ENCODE results near the gene FREM1. TPM values are rescaled to one million over a fixed set of nuclear protein-coding genes. Genes with fewer than 3 reads are reported as not detected.

FREM1 gene
- total and polyA plus RNA-seq, 4 donors: 6.9 to 18.9 (median 14.6) TPM

GRCh38 chr9:14891332-14891731 is 18.9 kb downstream of the FREM1 start:
- Histone ChIP-seq H3K27me3 (ENCODE audit: control insufficient read depth in 1 of 2, insufficient read depth in 2 of 2, low read length in 1 of 2) (no peaks in the 10 kb centered on the region), H3K27ac (ENCODE audit: low read depth in 1 of 2, low read length in 2 of 2) (no peak overlapping the region), H3K4me1 (ENCODE audit: control insufficient read depth in 1 of 2, insufficient read depth in 2 of 2, low read length in 2 of 2) (no peaks in the 10 kb centered on the region), H3K36me3 (ENCODE audit: control insufficient read depth in 1 of 2, insufficient read depth in 2 of 2, low read length in 1 of 2) (no peaks in the 10 kb centered on the region), H3K4me3 (ENCODE audit: low read length in 2 of 2) (no peak overlapping the region), H3K9me3 (ENCODE audit: control insufficient read depth, low read length) (no peaks in the 10 kb centered on the region)
- 72 to 96% methylated on average over 1 of the region's 1 CpG for WGBS, 2 donors
- DNase-seq: no peak
- intact Hi-C loops (cut with DNase I): no loop called here
- ATAC-seq (ENCODE audit: low FRiP score): no peak

- WGBS, 2 donors: 86 to 97% methylated on average over 3 of the region's 3 CpGs
- DNase-seq: no peak
- intact Hi-C loops (cut with DNase I): no loop called here
Observed at GRCh38 chr9:14889451-14889850, 20.8 kb downstream of the FREM1 start.

GRCh38 chr9:14888875-14889274 is 21.4 kb downstream of the FREM1 start:
- Histone ChIP-seq H3K9me3 (ENCODE audit: control insufficient read depth, low read length) (no peaks in the 10 kb centered on the region), H3K36me3 (ENCODE audit: control insufficient read depth in 1 of 2, insufficient read depth in 2 of 2, low read length in 1 of 2) (no peaks in the 10 kb centered on the region), H3K4me1 (ENCODE audit: control insufficient read depth in 1 of 2, insufficient read depth in 2 of 2, low read length in 2 of 2) (no peaks in the 10 kb centered on the region), H3K27me3 (ENCODE audit: control insufficient read depth in 1 of 2, insufficient read depth in 2 of 2, low read length in 1 of 2) (no peaks in the 10 kb centered on the region), H3K27ac (ENCODE audit: low read depth in 1 of 2, low read length in 2 of 2) (no peak overlapping the region), H3K4me3 (ENCODE audit: low read length in 2 of 2) (no peak overlapping the region)
- intact Hi-C loops (cut with DNase I): no loop called here
- ATAC-seq (ENCODE audit: low FRiP score) (no peak), DNase-seq (no peak)
- 33 to 45% methylated on average over 1 of the region's 1 CpG for WGBS, 2 donors

More at GRCh38 chr9:14889451-14889850, 20.8 kb downstream of the FREM1 start:
- Histone ChIP-seq H3K4me3 (ENCODE audit: low read length in 2 of 2) (no peak overlapping the region), H3K27me3 (ENCODE audit: control insufficient read depth in 1 of 2, insufficient read depth in 2 of 2, low read length in 1 of 2) (no peaks in the 10 kb centered on the region), H3K4me1 (ENCODE audit: control insufficient read depth in 1 of 2, insufficient read depth in 2 of 2, low read length in 2 of 2) (no peaks in the 10 kb centered on the region), H3K9me3 (ENCODE audit: control insufficient read depth, low read length) (no peaks in the 10 kb centered on the region), H3K27ac (ENCODE audit: low read depth in 1 of 2, low read length in 2 of 2) (no peak overlapping the region), H3K36me3 (ENCODE audit: control insufficient read depth in 1 of 2, insufficient read depth in 2 of 2, low read length in 1 of 2) (no peaks in the 10 kb centered on the region)
- ATAC-seq (ENCODE audit: low FRiP score): no peak

GRCh38 chr9:14888272-14888671 is 22.0 kb downstream of the FREM1 start:
- Histone ChIP-seq H3K4me1 (ENCODE audit: control insufficient read depth in 1 of 2, insufficient read depth in 2 of 2, low read length in 2 of 2) (no peaks in the 10 kb centered on the region), H3K4me3 (ENCODE audit: low read length in 2 of 2) (no peak overlapping the region), H3K27me3 (ENCODE audit: control insufficient read depth in 1 of 2, insufficient read depth in 2 of 2, low read length in 1 of 2) (no peaks in the 10 kb centered on the region), H3K27ac (ENCODE audit: low read depth in 1 of 2, low read length in 2 of 2) (no peak overlapping the region), H3K36me3 (ENCODE audit: control insufficient read depth in 1 of 2, insufficient read depth in 2 of 2, low read length in 1 of 2) (no peaks in the 10 kb centered on the region), H3K9me3 (ENCODE audit: control insufficient read depth, low read length) (no peaks in the 10 kb centered on the region)
- DNase-seq (no peak), ATAC-seq (ENCODE audit: low FRiP score) (no peak)
- WGBS, 2 donors: 91 to 97% methylated on average over 1 of the region's 1 CpG
- intact Hi-C loops (cut with DNase I): no loop called here

GRCh38 chr9:14887149-14887548 is 23.1 kb downstream of the FREM1 start:
- ATAC-seq (ENCODE audit: low FRiP score) (no peak), DNase-seq (no peak)
- intact Hi-C loops (cut with DNase I): no loop called here
- no peaks in the 10 kb centered on the region for H3K36me3 ChIP-seq (ENCODE audit: control insufficient read depth in 1 of 2, insufficient read depth in 2 of 2, low read length in 1 of 2)
- H3K27ac ChIP-seq (ENCODE audit: low read depth in 1 of 2, low read length in 2 of 2): peak overlapping the region in 1 of 2 donors; percentile 44
- WGBS, 2 donors: 44 to 46% methylated on average over 4 of the region's 4 CpGs
- H3K27me3 ChIP-seq (ENCODE audit: control insufficient read depth in 1 of 2, insufficient read depth in 2 of 2, low read length in 1 of 2): no peaks in the 10 kb centered on the region
- no peak overlapping the region for H3K4me3 ChIP-seq (ENCODE audit: low read length in 2 of 2)
- H3K9me3 ChIP-seq (ENCODE audit: control insufficient read depth, low read length): no peaks in the 10 kb centered on the region
- no peaks in the 10 kb centered on the region for H3K4me1 ChIP-seq (ENCODE audit: control insufficient read depth in 1 of 2, insufficient read depth in 2 of 2, low read length in 2 of 2)

- peaks cover 0 to 6% of the 10 kb centered on the region in 2 donors for H3K4me1 ChIP-seq (ENCODE audit: control insufficient read depth in 1 of 2, insufficient read depth in 2 of 2, low read length in 2 of 2)
- intact Hi-C loops (cut with DNase I): no loop called here
- peak; percentile 83 for ATAC-seq (ENCODE audit: low FRiP score)
- H3K27me3 ChIP-seq (ENCODE audit: control insufficient read depth in 1 of 2, insufficient read depth in 2 of 2, low read length in 1 of 2): no peaks in the 10 kb centered on the region
- H3K9me3 ChIP-seq (ENCODE audit: control insufficient read depth, low read length): no peaks in the 10 kb centered on the region
- no peaks in the 10 kb centered on the region for H3K36me3 ChIP-seq (ENCODE audit: control insufficient read depth in 1 of 2, insufficient read depth in 2 of 2, low read length in 1 of 2)
- no peak overlapping the region for H3K4me3 ChIP-seq (ENCODE audit: low read length in 2 of 2)
- no peak for DNase-seq
- 2 to 5% methylated on average over 4 of the region's 4 CpGs for WGBS, 2 donors
- H3K27ac ChIP-seq (ENCODE audit: low read depth in 1 of 2, low read length in 2 of 2): peak overlapping the region; percentile 52 to 86
Observed at GRCh38 chr9:14883310-14883944, 26.8 kb downstream of the FREM1 start.

GRCh38 chr9:14882090-14882489 is 28.1 kb downstream of the FREM1 start:
- Histone ChIP-seq H3K4me1 (ENCODE audit: control insufficient read depth in 1 of 2, insufficient read depth in 2 of 2, low read length in 2 of 2) (peaks cover 0 to 11% of the 10 kb centered on the region in 2 donors), H3K36me3 (ENCODE audit: control insufficient read depth in 1 of 2, insufficient read depth in 2 of 2, low read length in 1 of 2) (no peaks in the 10 kb centered on the region), H3K27me3 (ENCODE audit: control insufficient read depth in 1 of 2, insufficient read depth in 2 of 2, low read length in 1 of 2) (no peaks in the 10 kb centered on the region), H3K27ac (ENCODE audit: low read depth in 1 of 2, low read length in 2 of 2) (no peak overlapping the region), H3K9me3 (ENCODE audit: control insufficient read depth, low read length) (no peaks in the 10 kb centered on the region), H3K4me3 (ENCODE audit: low read length in 2 of 2) (no peak overlapping the region)
- ATAC-seq (ENCODE audit: low FRiP score): no peak
- 80 to 83% methylated on average over 1 of the region's 1 CpG for WGBS, 2 donors
- intact Hi-C loops (cut with DNase I): no loop called here
- DNase-seq: no peak

GRCh38 chr9:14881006-14881405 is 29.2 kb downstream of the FREM1 start:
- Histone ChIP-seq H3K27me3 (ENCODE audit: control insufficient read depth in 1 of 2, insufficient read depth in 2 of 2, low read length in 1 of 2) (no peaks in the 10 kb centered on the region), H3K9me3 (ENCODE audit: control insufficient read depth, low read length) (no peaks in the 10 kb centered on the region), H3K27ac (ENCODE audit: low read depth in 1 of 2, low read length in 2 of 2) (peak overlapping the region in 1 of 2 donors; percentile 48), H3K4me3 (ENCODE audit: low read length in 2 of 2) (no peak overlapping the region), H3K36me3 (ENCODE audit: control insufficient read depth in 1 of 2, insufficient read depth in 2 of 2, low read length in 1 of 2) (no peaks in the 10 kb centered on the region), H3K4me1 (ENCODE audit: control insufficient read depth in 1 of 2, insufficient read depth in 2 of 2, low read length in 2 of 2) (peaks cover 0 to 11% of the 10 kb centered on the region in 2 donors)
- intact Hi-C loops (cut with DNase I): no loop called here
- WGBS, 2 donors: 7 to 9% methylated on average over 4 of the region's 4 CpGs
- no peak for DNase-seq
- ATAC-seq (ENCODE audit: low FRiP score): no peak

- no peaks in the 10 kb centered on the region for H3K27me3 ChIP-seq (ENCODE audit: control insufficient read depth in 1 of 2, insufficient read depth in 2 of 2, low read length in 1 of 2)
- no peaks in the 10 kb centered on the region for H3K9me3 ChIP-seq (ENCODE audit: control insufficient read depth, low read length)
- DNase-seq (no peak), ATAC-seq (ENCODE audit: low FRiP score) (no peak)
- intact Hi-C loops (cut with DNase I): no loop called here
- no peaks in the 10 kb centered on the region for H3K36me3 ChIP-seq (ENCODE audit: control insufficient read depth in 1 of 2, insufficient read depth in 2 of 2, low read length in 1 of 2)
- H3K4me3 ChIP-seq (ENCODE audit: low read length in 2 of 2): no peak overlapping the region
- no peak overlapping the region for H3K27ac ChIP-seq (ENCODE audit: low read depth in 1 of 2, low read length in 2 of 2)
- peaks cover 0 to 4% of the 10 kb centered on the region in 2 donors for H3K4me1 ChIP-seq (ENCODE audit: control insufficient read depth in 1 of 2, insufficient read depth in 2 of 2, low read length in 2 of 2)
Observed at GRCh38 chr9:14870090-14870489, 40.1 kb downstream of the FREM1 start.
